Activated CD8-positive, alpha-beta T cell treated with anti-CD3 and anti-CD28 coated beads for 36 hours (primary cell): ENCODE results near the gene CAPN10. TPM values are rescaled to one million over a fixed set of nuclear protein-coding genes. Genes with fewer than 3 reads are reported as not detected.

ENCODE experiments used
- ATAC-seq: fragments of 200-7000 bp; cut with Tn5 transposase; one replicate; pipeline ENCODE4 v1.10.0; 2021; ENCODE audit warnings: mild to moderate bottlenecking, moderate library complexity
- CTCF ChIA-PET: fragments of 350-600 bp; sonication (Branson Sonifier 250); formaldehyde crosslinking; loops from one replicate; lab custom pipeline; 2021; ENCODE audit warnings: antibody characterized with exemption; lab: Charles Lee
- POLR2A ChIA-PET: fragments of 350-600 bp; sonication (Branson Sonifier 250); formaldehyde crosslinking; loops from one replicate; lab custom pipeline; 2021; ENCODE audit warnings: antibody characterized with exemption; lab: Charles Lee
- DNase-seq: peaks from one replicate; pipeline ENCODE4 v3.0.0-alpha.2; 2020
- H3K27ac Mint-ChIP-seq: one replicate; pipeline ENCODE4 v1.8.0; 2021; ENCODE audit warnings: mild to moderate bottlenecking, mixed read lengths
- H3K27me3 Mint-ChIP-seq: one replicate; pipeline ENCODE4 v1.8.0; 2021; ENCODE audit warnings: mixed read lengths
- H3K36me3 Mint-ChIP-seq: one replicate; pipeline ENCODE4 v1.8.0; 2021; ENCODE audit warnings: low read depth, mixed read lengths
- H3K4me1 Mint-ChIP-seq: one replicate; pipeline ENCODE4 v1.8.0; 2021; ENCODE audit warnings: low read depth, mixed read lengths
- H3K4me3 Mint-ChIP-seq: one replicate; pipeline ENCODE4 v1.8.0; 2021; ENCODE audit warnings: mild to moderate bottlenecking, moderate library complexity, mixed read lengths
- H3K9me3 Mint-ChIP-seq: one replicate; pipeline ENCODE4 v1.8.0; 2021; ENCODE audit warnings: mixed read lengths
- CTCF ChIP-seq: fragments of 200-600 bp; IDR thresholded peaks from one replicate; pipeline ENCODE4 v1.8.0; 2022; ENCODE audit warnings: antibody characterized with exemption, mild to moderate bottlenecking
- intact Hi-C: fragments of 100-400 bp; cut with micrococcal nuclease; formaldehyde crosslinking; loops from one replicate; pipeline ENCODE4 v1.10.0; 2022
- total RNA-seq, 2 experiments: library from RNA; stranded (reverse); gene quantifications; one replicate each; pipeline ENCODE4 v1.2.3, GENCODE V29; 2021

Gene CAPN10
- total RNA-seq, 2 experiments from 2014 or later: 26.8 to 29.1 TPM

GRCh38 chr2:240593026-240593702 is 6.6 kb downstream of the CAPN10 start:
- ChIA-PET CTCF (interaction anchor here (1.1 kb wide), 1 partner anchor 24 kb away, joined by 3 read pairs; the partner anchor contains the start of gene RNPEPL1), POLR2A (interaction anchor here (1.1 kb wide), 1 partner anchor 28 kb away, joined by 3 read pairs; no protein-coding TSS in a partner anchor)
- DNase-seq (no peak), ATAC-seq (no peak)
- no peak overlapping the region for H3K27ac Mint-ChIP-seq
- intact Hi-C loops: no loop called here
- peaks cover 1% of the 10 kb centered on the region for H3K36me3 Mint-ChIP-seq
- no peaks in the 10 kb centered on the region for H3K9me3 Mint-ChIP-seq
- peaks cover 11% of the 10 kb centered on the region for H3K4me1 Mint-ChIP-seq
- TF ChIP-seq CTCF: no peak
- H3K4me3 Mint-ChIP-seq: no peak overlapping the region
- no peaks in the 10 kb centered on the region for H3K27me3 Mint-ChIP-seq

GRCh38 chr2:240593703-240594451 is 7.3 kb downstream of the CAPN10 start:
- DNase-seq (no peak), ATAC-seq (no peak)
- H3K36me3 Mint-ChIP-seq: peaks cover 1% of the 10 kb centered on the region
- no peak for TF ChIP-seq CTCF
- intact Hi-C loops: no loop called here
- POLR2A ChIA-PET: interaction anchor here (1.1 kb wide), 2 partner anchors 13 to 28 kb away, joined by 3 read pairs; no protein-coding TSS in a partner anchor
- CTCF ChIA-PET: interaction anchor here (1.0 to 1.1 kb wide), 2 partner anchors 14 to 25 kb away, joined by 3 read pairs; partner anchors contain the start of gene RNPEPL1
- H3K4me1 Mint-ChIP-seq: peaks cover 3% of the 10 kb centered on the region
- H3K9me3 Mint-ChIP-seq: no peaks in the 10 kb centered on the region
- H3K27ac Mint-ChIP-seq: no peak overlapping the region
- no peak overlapping the region for H3K4me3 Mint-ChIP-seq
- H3K27me3 Mint-ChIP-seq: no peaks in the 10 kb centered on the region

GRCh38 chr2:240594511-240595380 is 8.2 kb downstream of the CAPN10 start:
- no peak for TF ChIP-seq CTCF
- POLR2A ChIA-PET: interaction anchor here (1.0 to 1.1 kb wide), 2 partner anchors 9 to 12 kb away, joined by 3 read pairs; partner anchors contain the start of gene CAPN10
- Mint-ChIP-seq H3K9me3 (no peaks in the 10 kb centered on the region), H3K27me3 (no peaks in the 10 kb centered on the region), H3K27ac (no peak overlapping the region), H3K36me3 (peaks cover 1% of the 10 kb centered on the region), H3K4me1 (no peaks in the 10 kb centered on the region), H3K4me3 (no peak overlapping the region)
- DNase-seq (no peak), ATAC-seq (no peak)
- intact Hi-C loops: no loop called here
- CTCF ChIA-PET: interaction anchor here (0.6 to 1.5 kb wide), 4 partner anchors 11 to 26 kb away, joined by 3 read pairs; partner anchors contain the start of gene RNPEPL1

- Mint-ChIP-seq H3K36me3 (peaks cover 1% of the 10 kb centered on the region), H3K27ac (no peak overlapping the region), H3K27me3 (no peaks in the 10 kb centered on the region), H3K4me3 (no peak overlapping the region), H3K9me3 (no peaks in the 10 kb centered on the region), H3K4me1 (no peaks in the 10 kb centered on the region)
- ChIA-PET CTCF (interaction anchor here (0.6 to 1.5 kb wide), 3 partner anchors 10 to 75 kb away, joined by 3 read pairs; no protein-coding TSS in a partner anchor), POLR2A (interaction anchor here (1.0 kb wide), 1 partner anchor 9 kb away, joined by 3 read pairs; the partner anchor contains the start of gene CAPN10)
- DNase-seq: peak; percentile 66
- ATAC-seq: peak; percentile 93
- peak; percentile 62 for TF ChIP-seq CTCF
- intact Hi-C loops: no loop called here
These were observed 9.0 kb downstream of the CAPN10 start for GRCh38 chr2:240595381-240596079.
